Measurements from ENCODE around the gene ADARB2.

GRCh38 chr10:1396297-1396635 is 341.1 kb downstream of the ADARB2 start:
- TF ChIP-seq EZH2phosphoT487 (IDR thresholded peaks at IDR 0.05; ENCODE audit: insufficient read depth, low read depth) = no peak
- TF ChIP-seq EZH2 (IDR thresholded peaks at IDR 0.05; ENCODE audit: insufficient read depth, poor library complexity, severe bottlenecking) = no peak
